Fibroblast of lung (primary cell): ENCODE data around the gene KRTAP10-1. TPM values are rescaled to one million over a fixed set of nuclear protein-coding genes. Genes with fewer than 3 reads are reported as not detected.

Source experiments
- DNase-seq, 2 donors: peaks; one replicate each; pipeline versions ENCODE4 v3.0.0 to v3.0.0-alpha.2; 2010; ENCODE audit warnings: low read depth in 2 of 2
- H2AFZ ChIP-seq: 2 replicates; pipeline ENCODE4 v1.5.1; 2012; ENCODE audit warnings: low read length, control low read depth, inconsistent platforms
- H3K27ac ChIP-seq: 2 replicates; pipeline ENCODE4 v1.5.1; 2011; ENCODE audit warnings: low read length, control low read depth; ENCODE audit not compliant: insufficient read depth
- H3K27me3 ChIP-seq: 2 replicates; pipeline ENCODE4 v1.5.1; 2011; ENCODE audit warnings: mild to moderate bottlenecking, low read length; ENCODE audit not compliant: control insufficient read depth, insufficient read depth
- H3K36me3 ChIP-seq: 2 replicates; pipeline ENCODE4 v1.5.1; 2011; ENCODE audit warnings: low read length; ENCODE audit not compliant: control insufficient read depth, insufficient read depth
- H3K4me1 ChIP-seq: 2 replicates; pipeline ENCODE4 v1.5.1; 2011; ENCODE audit warnings: low read length; ENCODE audit not compliant: control insufficient read depth, insufficient read depth; ENCODE audit errors: extremely low read depth
- H3K4me2 ChIP-seq: 2 replicates; pipeline ENCODE4 v1.5.1; 2011; ENCODE audit warnings: low read length, control low read depth; ENCODE audit not compliant: insufficient read depth; ENCODE audit errors: extremely low read depth
- H3K4me3 ChIP-seq, 4 experiments: fragments of 200-600 bp in 1 of 4; sonication (generic) in 1 of 4; replicated peaks in 1 of 4; 2 replicates each; pipeline ENCODE4 v1.5.1; 2011 to 2016; ENCODE audit warnings: low read length in 4 of 4, low read depth in 3 of 4, mild to moderate bottlenecking in 3 of 4, control low read depth in 2 of 4, inconsistent platforms in 1 of 4, mixed read lengths in 1 of 4; ENCODE audit not compliant: insufficient read depth in 1 of 4; ENCODE audit errors: control extremely low read depth in 1 of 4
- H3K79me2 ChIP-seq: 2 replicates; pipeline ENCODE4 v1.5.1; 2012; ENCODE audit warnings: mild to moderate bottlenecking, low read length, inconsistent platforms; ENCODE audit not compliant: control insufficient read depth, insufficient read depth
- H3K9ac ChIP-seq: 2 replicates; pipeline ENCODE4 v1.5.1; 2011; ENCODE audit warnings: mild to moderate bottlenecking, low read length, control low read depth; ENCODE audit not compliant: insufficient read depth
- H3K9me3 ChIP-seq: 2 replicates; pipeline ENCODE4 v1.5.1; 2012; ENCODE audit warnings: low read depth, low read length; ENCODE audit not compliant: control insufficient read depth, insufficient read depth
- H4K20me1 ChIP-seq: 2 replicates; pipeline ENCODE4 v1.5.1; 2011; ENCODE audit warnings: low read length; ENCODE audit not compliant: control insufficient read depth, insufficient read depth; ENCODE audit errors: extremely low read depth
- EZH2 ChIP-seq: IDR thresholded peaks from 2 replicates; pipeline ENCODE4 v1.5.1; 2012; ENCODE audit warnings: low read length, control low read depth, mild to moderate bottlenecking; ENCODE audit errors: missing control alignments
- polyA plus RNA-seq, 2 donors: library from polyadenylated mRNA; depleted of rRNA in 1 of 2; stranded (reverse) in 1 of 2; unstranded in 1 of 2; fragments of >200 nt; gene quantifications; 2 replicates each; pipeline ENCODE4 v1.2.1, GENCODE V29; 2011 to 2012; ENCODE audit warnings: missing spikeins in 1 of 2
- total RNA-seq: library from RNA; depleted of rRNA; stranded (reverse); fragments of >200 nt; gene quantifications from 2 replicates; pipeline ENCODE4 v1.2.1, GENCODE V29; 2014
- TF ChIP-seq, protein P1 (sequence below), 2 donors: IDR thresholded peaks in 1 of 2; conservative IDR thresholded peaks in 1 of 2; 1 replicate in 1 of 2; 2 replicates in 1 of 2; pipeline ENCODE4 v1.5.1; 2011 to 2012; ENCODE audit warnings: low read length in 2 of 2, control low read depth in 1 of 2, inconsistent platforms in 1 of 2, low read depth in 1 of 2, mild to moderate bottlenecking in 1 of 2

Gene KRTAP10-1
- total and polyA plus RNA-seq, 2 donors (not counting 1 experiment from before 2014, with no cell fraction given), result not detected

DNA sequence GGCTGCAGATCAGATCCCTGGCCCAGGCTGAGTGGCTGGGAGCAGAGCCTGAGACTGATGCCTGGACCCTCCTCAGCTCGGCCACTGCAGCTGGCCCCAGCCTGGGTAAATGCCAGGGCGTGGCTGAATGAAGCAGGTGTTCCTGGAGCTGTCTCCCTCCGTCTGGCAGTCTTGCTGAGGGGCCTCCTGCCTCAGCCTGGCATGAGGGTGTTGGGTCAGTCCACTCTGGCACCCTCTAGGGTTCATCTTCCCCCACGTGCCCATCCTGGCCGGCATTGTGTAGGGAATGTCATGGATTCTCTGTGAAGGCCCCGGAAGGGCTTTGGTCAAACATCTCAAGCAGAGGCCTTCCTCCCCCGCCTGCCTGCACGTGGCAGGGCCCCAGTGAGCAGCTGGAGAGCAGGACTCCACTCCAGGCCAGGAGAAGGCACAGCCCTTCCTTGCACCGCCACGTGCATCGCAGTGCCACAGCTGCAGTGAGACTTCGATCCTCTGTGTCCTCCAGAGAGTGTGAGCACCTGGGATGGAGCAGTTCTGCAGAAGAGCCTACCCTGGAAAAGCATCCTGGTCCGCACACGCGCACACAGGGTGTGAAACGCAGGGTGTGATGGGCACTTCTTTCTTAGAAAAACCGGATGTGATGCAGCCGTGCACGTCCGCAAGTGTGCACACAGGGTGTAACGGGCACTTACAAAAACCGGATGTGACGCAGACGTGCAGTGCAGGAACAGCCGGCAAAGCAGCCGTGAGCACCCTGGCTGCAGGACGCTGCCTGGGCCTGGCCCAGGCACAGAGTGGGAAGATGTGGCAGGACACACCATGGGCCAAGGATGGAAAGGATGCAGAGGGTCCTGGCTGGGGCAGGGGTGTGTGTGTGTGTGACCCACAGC lies 28.9 kb upstream of the KRTAP10-1 start:
- no peaks in the 10 kb centered on the region for H4K20me1 ChIP-seq
- no peak overlapping the region for H3K9ac ChIP-seq
- H3K79me2 ChIP-seq, result no peaks in the 10 kb centered on the region
- no peak overlapping the region for H3K4me2 ChIP-seq
- TF ChIP-seq EZH2, result no peak
- TF ChIP-seq, protein P1, sequence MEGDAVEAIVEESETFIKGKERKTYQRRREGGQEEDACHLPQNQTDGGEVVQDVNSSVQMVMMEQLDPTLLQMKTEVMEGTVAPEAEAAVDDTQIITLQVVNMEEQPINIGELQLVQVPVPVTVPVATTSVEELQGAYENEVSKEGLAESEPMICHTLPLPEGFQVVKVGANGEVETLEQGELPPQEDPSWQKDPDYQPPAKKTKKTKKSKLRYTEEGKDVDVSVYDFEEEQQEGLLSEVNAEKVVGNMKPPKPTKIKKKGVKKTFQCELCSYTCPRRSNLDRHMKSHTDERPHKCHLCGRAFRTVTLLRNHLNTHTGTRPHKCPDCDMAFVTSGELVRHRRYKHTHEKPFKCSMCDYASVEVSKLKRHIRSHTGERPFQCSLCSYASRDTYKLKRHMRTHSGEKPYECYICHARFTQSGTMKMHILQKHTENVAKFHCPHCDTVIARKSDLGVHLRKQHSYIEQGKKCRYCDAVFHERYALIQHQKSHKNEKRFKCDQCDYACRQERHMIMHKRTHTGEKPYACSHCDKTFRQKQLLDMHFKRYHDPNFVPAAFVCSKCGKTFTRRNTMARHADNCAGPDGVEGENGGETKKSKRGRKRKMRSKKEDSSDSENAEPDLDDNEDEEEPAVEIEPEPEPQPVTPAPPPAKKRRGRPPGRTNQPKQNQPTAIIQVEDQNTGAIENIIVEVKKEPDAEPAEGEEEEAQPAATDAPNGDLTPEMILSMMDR (conservative IDR thresholded peaks at IDR 0.05 in 1 of 2, IDR thresholded peaks at IDR 0.05 in 1 of 2; ENCODE audit: low read depth in 1 of 2, low read length in 2 of 2), result no peak
- DNase-seq, result no peak
- H3K9me3 ChIP-seq, result no peaks in the 10 kb centered on the region
- H2AFZ ChIP-seq, result no peak overlapping the region
- H3K4me3 ChIP-seq, result no peak overlapping the region
- H3K4me1 ChIP-seq, result no peaks in the 10 kb centered on the region
- no peaks in the 10 kb centered on the region for H3K27me3 ChIP-seq
- H3K27ac ChIP-seq, result no peak overlapping the region
- no peaks in the 10 kb centered on the region for H3K36me3 ChIP-seq

DNA sequence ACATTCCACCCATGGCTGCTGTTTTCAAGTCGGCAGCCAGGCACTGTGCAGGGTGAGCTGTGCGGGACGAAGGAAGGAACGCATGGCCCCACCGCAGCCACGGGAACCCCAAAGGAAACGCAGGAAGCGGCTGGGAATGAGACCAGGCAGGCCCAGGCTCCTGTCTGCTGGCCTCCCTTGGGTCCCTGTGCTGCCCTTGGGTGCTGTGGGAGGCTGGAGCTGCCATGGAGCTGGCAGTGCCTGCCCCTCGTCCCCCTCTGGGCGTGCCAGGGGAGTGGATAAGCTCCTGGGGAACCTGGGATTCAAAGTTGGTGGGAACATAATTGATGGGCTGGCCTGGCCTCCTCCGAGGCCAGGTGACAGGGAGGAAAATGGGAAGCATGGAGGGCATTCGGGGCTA lies 28.3 kb upstream of the KRTAP10-1 start:
- Histone ChIP-seq H4K20me1 (no peaks in the 10 kb centered on the region), H3K27me3 (no peaks in the 10 kb centered on the region), H3K4me1 (no peaks in the 10 kb centered on the region), H3K27ac (no peak overlapping the region), H3K4me2 (no peak overlapping the region), H3K9me3 (no peaks in the 10 kb centered on the region), H3K79me2 (no peaks in the 10 kb centered on the region), H2AFZ (no peak overlapping the region), H3K4me3 (no peak overlapping the region), H3K9ac (no peak overlapping the region), H3K36me3 (no peaks in the 10 kb centered on the region)
- no peak for DNase-seq
- TF ChIP-seq EZH2, result no peak
- TF ChIP-seq, protein P1 (conservative IDR thresholded peaks at IDR 0.05 in 1 of 2, IDR thresholded peaks at IDR 0.05 in 1 of 2; ENCODE audit: low read depth in 1 of 2, low read length in 2 of 2), result no peak

DNA sequence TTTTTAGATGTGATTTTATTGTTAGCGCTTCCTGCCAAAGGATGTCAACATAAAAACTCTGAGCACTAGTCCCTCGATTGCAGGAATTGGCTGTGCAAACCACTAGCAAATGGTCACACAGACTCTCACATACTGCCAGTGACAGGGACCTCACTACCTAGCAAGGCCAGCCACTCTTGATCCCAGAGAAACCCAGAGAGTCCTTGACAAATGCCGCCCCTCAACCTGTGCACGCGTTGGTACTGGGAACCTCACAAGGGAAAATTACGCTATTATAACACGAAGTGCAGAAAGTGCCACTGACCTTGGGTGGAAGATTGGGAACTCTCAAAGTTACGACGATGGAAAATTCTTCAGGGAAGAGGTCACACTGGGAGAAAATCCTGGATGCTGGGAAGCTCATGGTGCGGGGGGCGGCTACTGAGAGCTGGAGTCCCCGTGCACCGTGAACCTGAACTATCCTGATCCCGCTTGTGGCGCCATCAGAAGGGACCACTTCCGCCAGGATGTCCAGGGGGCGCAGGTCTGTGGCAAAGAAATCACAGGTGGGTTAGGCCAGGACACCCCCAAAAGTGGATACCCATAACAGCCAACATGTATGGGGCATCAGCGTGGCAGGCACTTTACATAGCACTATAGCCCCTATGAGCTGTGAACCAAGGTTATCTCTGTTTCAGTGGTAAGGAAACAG lies 27.6 kb upstream of the KRTAP10-1 start:
- Histone ChIP-seq H3K4me2 (no peak overlapping the region), H3K36me3 (no peaks in the 10 kb centered on the region), H3K27ac (no peak overlapping the region), H3K9ac (no peak overlapping the region), H4K20me1 (no peaks in the 10 kb centered on the region), H3K27me3 (no peaks in the 10 kb centered on the region), H3K4me1 (no peaks in the 10 kb centered on the region), H3K9me3 (no peaks in the 10 kb centered on the region), H3K4me3 (no peak overlapping the region), H2AFZ (no peak overlapping the region), H3K79me2 (no peaks in the 10 kb centered on the region)
- no peak for DNase-seq
- TF ChIP-seq, protein P1 (conservative IDR thresholded peaks at IDR 0.05 in 1 of 2, IDR thresholded peaks at IDR 0.05 in 1 of 2; ENCODE audit: low read depth in 1 of 2, low read length in 2 of 2), result no peak
- no peak for TF ChIP-seq EZH2
